Kidney (tissue), 14 donors: ENCODE measurements around the gene SLC25A46. TPM values are rescaled to one million over a fixed set of nuclear protein-coding genes. Genes with fewer than 3 reads are reported as not detected.
"Not testable (repeated sequence)": the region's sequence is repeated elsewhere in the genome, so short reads cannot be mapped to it uniquely, and the experiment has no call there.

Experiments
- DNase-seq, 5 donors: peaks; one replicate each; pipeline ENCODE4 v3.0.0-alpha.2; 2013 to 2020
- FAIRE-seq: peaks from 2 replicates; lab custom pipeline; 2012; peaks lifted over from hg19 to GRCh38; lab: Jason Lieb, UNC
- H3K27ac ChIP-seq, 2 donors: one replicate each; pipeline ENCODE4 v1.7.0; 2013; ENCODE audit warnings: low read depth in 2 of 2, low read length in 2 of 2, inconsistent platforms in 1 of 2
- H3K27me3 ChIP-seq: one replicate; pipeline ENCODE4 v1.7.1; 2013; ENCODE audit warnings: low read length, inconsistent platforms; ENCODE audit not compliant: control insufficient read depth, insufficient read depth
- H3K36me3 ChIP-seq, 3 donors: one replicate each; pipeline versions ENCODE4 v1.7.0 to v1.7.1; 2013; ENCODE audit warnings: low read length in 3 of 3, control low read depth in 1 of 3, inconsistent platforms in 1 of 3; ENCODE audit not compliant: insufficient read depth in 3 of 3, control insufficient read depth in 2 of 3
- H3K4me1 ChIP-seq, 3 donors: one replicate each; pipeline versions ENCODE4 v1.7.0 to v1.7.1; 2013; ENCODE audit warnings: low read length in 3 of 3, inconsistent platforms in 1 of 3, low read depth in 1 of 3; ENCODE audit not compliant: control insufficient read depth in 2 of 3, insufficient read depth in 2 of 3
- H3K4me3 ChIP-seq, 3 donors: one replicate each; pipeline versions ENCODE4 v1.7.0 to v1.8.1; 2013; ENCODE audit warnings: low read length in 3 of 3, control low read depth in 1 of 3, inconsistent platforms in 1 of 3
- H3K9ac ChIP-seq, 3 donors: one replicate each; pipeline versions ENCODE4 v1.7.0 to v1.7.1; 2013; ENCODE audit warnings: low read length in 3 of 3, control low read depth in 1 of 3, inconsistent platforms in 1 of 3
- H3K9me3 ChIP-seq, 3 donors: one replicate each; pipeline versions ENCODE4 v1.7.0 to v1.7.1; 2013; ENCODE audit warnings: low read length in 3 of 3, control low read depth in 1 of 3, inconsistent platforms in 1 of 3; ENCODE audit not compliant: control insufficient read depth in 2 of 3, insufficient read depth in 1 of 3
- CTCF ChIP-seq: IDR thresholded peaks from 3 replicates; pipeline ENCODE4 v1.5.1; 2012; ENCODE audit warnings: mild to moderate bottlenecking, moderate library complexity, borderline replicate concordance; ENCODE audit not compliant: insufficient read depth; ENCODE audit errors: extremely low read depth
- intact Hi-C: fragments of 100-400 bp; cut with DNase I; formaldehyde crosslinking; loops from one replicate; pipeline ENCODE4 v1.11.1; 2022
- polyA plus RNA-seq: library from polyadenylated mRNA; stranded (reverse); fragments of 350-450 nt; fragmentation: Illumina TruSeq; extraction: RNeasy Lipid Tissue Mini Kit (QIAGEN cat#74804); gene quantifications from one replicate; pipeline ENCODE4 v1.2.3, GENCODE V29; 2014; ENCODE audit warnings: low read depth, low replicate concordance; ENCODE audit not compliant: insufficient read depth
- total RNA-seq: library from RNA; stranded (reverse); fragmentation: NEBNext Ultra II Directional; extraction: Animal tissue kit (Norgen Biotek cat#: 25700); gene quantifications from one replicate; pipeline ENCODE4 v1.2.1, GENCODE V29; 2021
- donor health status: control.
- donor health status: control.
- donor health status: control.
- donor health status: control.
- donor health status: control.
- donor health status: DM: yes; HTN: yes; CAD: no.
- donor health status: Normal renal cell carcinoma (clear cell type).

SLC25A46 gene
- total and polyA plus RNA-seq, 2 donors from 2014 or later, result 20.3 to 39.4 TPM

DNA sequence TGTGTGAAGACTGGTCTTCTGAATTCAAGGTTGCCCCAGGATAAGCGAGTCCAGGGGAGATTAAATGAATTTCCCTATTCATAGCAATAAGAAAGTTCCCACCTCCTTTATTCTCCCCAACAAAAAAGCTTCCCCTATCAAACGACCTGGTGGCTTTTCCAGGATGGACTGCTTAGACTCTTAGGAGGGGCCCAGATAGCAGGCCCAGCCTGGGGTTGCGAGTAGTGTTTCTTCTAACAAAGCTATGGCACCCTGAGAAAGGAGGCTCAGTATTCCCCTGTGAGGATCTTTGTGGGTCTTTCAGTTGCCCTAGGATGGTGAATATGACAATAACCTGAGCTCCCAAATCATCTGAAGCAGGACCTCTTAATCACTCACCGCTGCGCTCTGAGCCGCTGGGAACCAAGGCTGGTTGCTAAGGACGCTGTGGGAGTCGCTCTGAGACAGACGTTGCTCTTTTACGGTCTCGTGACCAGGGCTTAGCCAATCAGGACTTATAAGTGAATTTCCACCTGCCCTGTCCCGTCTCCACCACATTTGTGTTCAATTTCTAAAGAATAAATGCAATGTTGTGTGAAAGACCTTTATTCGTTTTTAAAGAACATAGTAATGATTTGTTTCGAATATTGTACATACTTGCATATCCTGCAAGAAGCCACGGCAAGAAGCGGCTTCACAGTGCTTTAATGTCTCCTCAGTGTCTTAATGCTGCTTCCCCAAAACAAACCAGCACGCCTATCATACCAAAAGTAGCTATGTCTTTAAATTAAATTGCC lies 12.4 kb upstream of the SLC25A46 start, which contains the start of gene TMEM232:
TSS of gene TMEM232 (minus strand) at position 423 of the 776 bp plus-strand sequence. CDS start 59,319 bp downstream, outside the sequence.
- no peaks in the 10 kb centered on the region for H3K4me1 ChIP-seq
- no peaks in the 10 kb centered on the region for H3K27me3 ChIP-seq
- peak within 1 kb of the TSS; percentile 51 to 93 (median 73) for H3K4me3 ChIP-seq
- peak; percentile 75 to 91 (median 77) for DNase-seq
- intact Hi-C loops, result no loop called here
- peak within 1 kb of the TSS in 1 of 3 donors; percentile 40 for H3K9ac ChIP-seq
- no peaks in the 10 kb centered on the region for H3K36me3 ChIP-seq
- FAIRE-seq, result peak; percentile 62
- H3K27ac ChIP-seq, result no peak within 1 kb of the TSS
- no peak for TF ChIP-seq CTCF
- H3K9me3 ChIP-seq, result no peaks in the 10 kb centered on the region

GRCh38 chr5:110727025-110727314 lies 11.8 kb upstream of the SLC25A46 start:
- intact Hi-C loops, result no loop called here

DNA sequence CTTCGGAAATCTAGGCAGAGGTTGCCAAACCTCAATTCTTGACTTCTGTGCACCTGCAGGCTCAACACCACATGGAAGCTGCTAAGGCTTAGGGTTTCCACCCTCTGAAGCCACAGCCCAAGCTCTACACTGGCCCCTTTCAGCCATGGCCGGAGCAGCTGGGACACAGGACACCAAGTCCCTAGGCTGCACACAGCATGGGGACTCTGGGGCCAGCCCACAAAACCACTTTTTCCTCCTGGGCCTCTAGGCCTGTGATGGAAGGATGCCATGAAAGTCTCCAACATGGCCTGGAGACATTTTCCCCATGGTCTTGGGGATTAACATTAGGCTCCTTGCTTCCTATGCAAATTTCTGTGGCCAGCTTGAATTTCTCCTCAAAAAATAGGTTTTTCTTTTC lies 7.3 kb upstream of the SLC25A46 start:
- H3K27ac ChIP-seq, H3K36me3 ChIP-seq, H3K27me3 ChIP-seq, FAIRE-seq, H3K9ac ChIP-seq, H3K4me3 ChIP-seq, H3K4me1 ChIP-seq, intact Hi-C loops, H3K9me3 ChIP-seq: not testable (repeated sequence)
- peak in 1 of 5 donors; percentile 31 for DNase-seq

More at GRCh38 chr5:110727025-110727314, 11.8 kb upstream of the SLC25A46 start:
- TF ChIP-seq CTCF, result no peak
- no peaks in the 10 kb centered on the region for H3K27me3 ChIP-seq
- no peaks in the 10 kb centered on the region for H3K9me3 ChIP-seq
- no peaks in the 10 kb centered on the region for H3K36me3 ChIP-seq
- peak overlapping the region in 1 of 3 donors; percentile 40 for H3K9ac ChIP-seq
- H3K4me1 ChIP-seq, result no peaks in the 10 kb centered on the region
- no peak for FAIRE-seq
- H3K27ac ChIP-seq, result no peak overlapping the region
- H3K4me3 ChIP-seq, result peak overlapping the region; percentile 51 to 93 (median 73)
- DNase-seq, result peak in 1 of 5 donors; percentile 8

GRCh38 chr5:110734101-110734500 lies 4.7 kb upstream of the SLC25A46 start:
- Histone ChIP-seq H3K27me3 (no peaks in the 10 kb centered on the region), H3K9ac (no peak overlapping the region), H3K27ac (no peak overlapping the region), H3K9me3 (no peaks in the 10 kb centered on the region), H3K4me1 (no peaks in the 10 kb centered on the region), H3K36me3 (no peaks in the 10 kb centered on the region), H3K4me3 (no peak overlapping the region)
- DNase-seq, result no peak
- FAIRE-seq, result no peak
- TF ChIP-seq CTCF, result no peak
- intact Hi-C loops, result no loop called here
